Ovary (tissue), 3 donors: ENCODE results near the gene S100A16.

ENCODE experiments used
- CTCF ChIP-seq, 3 donors: fragments of 450-650 bp in 2 of 3; fragments of 200-600 bp in 1 of 3; IDR thresholded peaks; one replicate each; pipeline versions ENCODE4 v1.5.1 to v1.8.0; 2016 to 2022; ENCODE audit warnings: antibody characterized with exemption in 3 of 3, mild to moderate bottlenecking in 1 of 3
- EP300 ChIP-seq: sonication (generic); formaldehyde crosslinking; IDR thresholded peaks from one replicate; pipeline ENCODE4 v1.6.1; 2017; ENCODE audit warnings: antibody characterized with exemption
- POLR2A ChIP-seq: fragments of 450-650 bp; IDR thresholded peaks from one replicate; pipeline ENCODE4 v1.6.1; 2017; ENCODE audit warnings: antibody characterized with exemption, mild to moderate bottlenecking, moderate library complexity
- donor health status: DM: no; HTN: no; CAD: no.

GRCh38 chr1:153569465-153569864, 43.5 kb downstream of the S100A16 start:
- TF ChIP-seq CTCF (IDR thresholded peaks at IDR 0.05) (no peak), POLR2A (no peak), EP300 (no peak)
